Measurements from ENCODE around the gene PIGN.

The PIGN gene

DNA sequence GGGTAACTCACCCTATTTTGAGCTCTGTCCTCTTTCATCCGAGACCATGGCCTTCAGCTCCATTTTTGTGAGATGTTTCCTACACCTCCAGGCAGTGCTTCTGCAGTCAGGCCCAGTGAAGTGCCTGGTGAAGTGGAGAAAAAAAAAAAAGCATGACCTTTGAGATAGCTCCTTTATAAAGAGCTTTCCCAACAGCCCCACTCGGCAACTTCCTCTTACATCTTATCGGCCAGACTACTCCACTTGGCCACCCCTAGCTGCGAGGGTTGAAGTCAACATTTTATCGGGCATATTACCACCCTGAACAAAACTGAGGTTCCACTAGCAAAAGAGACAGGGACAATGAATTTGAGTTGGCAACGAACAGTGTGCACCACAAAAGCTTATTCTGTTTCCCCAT lies 169.2 kb downstream of the PIGN start:
- DNase-seq (ENCODE audit: extremely low spot score): no peak
- CTCF ChIA-PET: interaction anchor here (0.7 kb wide), 1 partner anchor 13 kb away, joined by 3 read pairs; no protein-coding TSS in a partner anchor
- POLR2A ChIA-PET: no interaction called here
- TF ChIP-seq NFRKB (IDR thresholded peaks at IDR 0.05) (no peak), HDGF (IDR thresholded peaks at IDR 0.05; ENCODE audit: borderline replicate concordance) (no peak), FOXM1 (IDR thresholded peaks at IDR 0.05; ENCODE audit: borderline replicate concordance) (no peak), L3MBTL2 (conservative IDR thresholded peaks at IDR 0.05) (no peak), SP1 (IDR thresholded peaks at IDR 0.05) (no peak), SUZ12 (IDR thresholded peaks at IDR 0.05) (no peak), CTBP1 (IDR thresholded peaks at IDR 0.05; ENCODE audit: borderline replicate concordance) (no peak), BHLHE40 (IDR thresholded peaks at IDR 0.05; ENCODE audit: borderline replicate concordance) (no peak), FOXK2 (IDR thresholded peaks at IDR 0.05) (no peak), TARDBP (IDR thresholded peaks at IDR 0.05) (no peak)

DNA sequence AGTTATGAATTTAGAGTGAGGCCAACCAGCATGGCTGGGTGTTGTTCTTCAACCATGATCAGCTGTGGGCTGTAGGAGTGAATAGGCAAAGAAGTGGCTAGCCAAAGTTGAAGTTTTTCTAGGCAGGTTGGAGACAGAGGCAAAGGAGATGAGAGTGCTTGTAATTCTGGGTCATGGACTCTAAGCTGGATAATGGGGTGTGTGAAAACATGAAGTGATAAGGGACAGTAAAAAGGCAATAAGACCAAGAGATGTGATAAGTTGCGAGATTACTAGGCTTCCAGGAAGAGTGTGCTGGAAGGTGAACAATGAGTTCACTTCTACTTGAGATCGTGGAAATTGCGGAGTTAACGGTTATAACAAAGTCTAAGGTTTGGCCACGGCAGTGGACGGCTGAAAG lies 175.4 kb downstream of the PIGN start:
- ChIA-PET CTCF (no interaction called here), POLR2A (no interaction called here)
- TF ChIP-seq ARNT (IDR thresholded peaks at IDR 0.05): no peak
- no peak for TF ChIP-seq FOXA1 (IDR thresholded peaks at IDR 0.05)
- TF ChIP-seq NFRKB (IDR thresholded peaks at IDR 0.05): no peak
- TF ChIP-seq TARDBP (IDR thresholded peaks at IDR 0.05): no peak
- TF ChIP-seq LEF1 (IDR thresholded peaks at IDR 0.05; ENCODE audit: borderline replicate concordance): no peak
- TF ChIP-seq FOXK2 (IDR thresholded peaks at IDR 0.05): no peak
- no peak for TF ChIP-seq L3MBTL2 (conservative IDR thresholded peaks at IDR 0.05)
- no peak for TF ChIP-seq BHLHE40 (IDR thresholded peaks at IDR 0.05; ENCODE audit: borderline replicate concordance)
- TF ChIP-seq ELF4 (IDR thresholded peaks at IDR 0.05): no peak
- no peak for TF ChIP-seq ZNF384 (IDR thresholded peaks at IDR 0.05)
- DNase-seq (ENCODE audit: extremely low spot score): no peak

DNA sequence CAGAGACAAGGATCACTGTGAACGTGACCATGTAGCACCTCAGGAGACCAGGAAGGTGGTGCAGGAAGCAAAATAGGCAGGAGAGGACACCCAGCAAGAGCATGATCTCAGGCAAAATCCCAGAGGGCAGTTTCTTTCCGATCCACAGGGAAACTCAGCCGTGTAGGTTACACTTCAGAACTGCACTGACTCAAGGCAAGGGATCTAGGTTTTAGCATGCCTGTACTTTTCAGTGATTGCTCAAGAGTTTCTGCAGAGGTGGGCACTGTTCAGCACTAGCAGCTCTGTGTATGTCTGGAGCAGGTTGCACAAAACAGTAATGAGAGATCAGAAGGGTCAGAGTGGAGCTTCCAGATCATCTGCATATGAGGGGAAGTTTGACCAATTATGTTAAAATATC lies 177.3 kb downstream of the PIGN start:
- TF ChIP-seq TARDBP (IDR thresholded peaks at IDR 0.05) (no peak), BHLHE40 (IDR thresholded peaks at IDR 0.05; ENCODE audit: borderline replicate concordance) (no peak)
- no peak for DNase-seq (ENCODE audit: extremely low spot score)
- ChIA-PET CTCF (no interaction called here), POLR2A (no interaction called here)

DNA sequence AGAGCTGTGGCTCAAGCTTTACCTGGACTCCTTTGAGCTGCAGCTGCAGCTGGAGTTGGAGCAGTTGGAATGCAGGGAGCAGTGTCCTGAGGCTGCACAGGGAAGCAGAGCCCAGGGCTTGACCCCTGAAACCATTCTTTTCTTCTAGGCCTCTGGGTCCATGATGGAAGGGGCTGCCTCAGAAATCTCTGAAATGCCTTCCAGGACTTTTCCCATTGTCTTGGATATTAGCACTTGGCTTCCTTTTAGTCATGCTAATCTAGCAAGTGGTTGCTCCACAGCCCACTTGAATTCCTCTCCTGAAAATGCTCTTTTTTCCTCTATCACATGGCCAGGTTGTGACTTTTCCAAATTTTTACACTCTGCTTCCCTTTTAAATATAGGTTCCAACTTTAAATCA lies 185.5 kb downstream of the PIGN start:
- no peak for TF ChIP-seq SP1 (IDR thresholded peaks at IDR 0.05)
- no peak for TF ChIP-seq CTBP1 (IDR thresholded peaks at IDR 0.05; ENCODE audit: borderline replicate concordance)
- TF ChIP-seq FOXA1 (IDR thresholded peaks at IDR 0.05): no peak
- TF ChIP-seq NFRKB (IDR thresholded peaks at IDR 0.05): no peak
- no peak for TF ChIP-seq SUZ12 (IDR thresholded peaks at IDR 0.05)
- no peak for TF ChIP-seq BHLHE40 (IDR thresholded peaks at IDR 0.05; ENCODE audit: borderline replicate concordance)
- no peak for TF ChIP-seq FOXK2 (IDR thresholded peaks at IDR 0.05)
- no peak for TF ChIP-seq LEF1 (IDR thresholded peaks at IDR 0.05; ENCODE audit: borderline replicate concordance)
- no peak for TF ChIP-seq TARDBP (IDR thresholded peaks at IDR 0.05)
- no peak for TF ChIP-seq HDGF (IDR thresholded peaks at IDR 0.05; ENCODE audit: borderline replicate concordance)
- TF ChIP-seq ARNT (IDR thresholded peaks at IDR 0.05): no peak
- CTCF ChIA-PET: no interaction called here
- DNase-seq (ENCODE audit: extremely low spot score): no peak

DNA sequence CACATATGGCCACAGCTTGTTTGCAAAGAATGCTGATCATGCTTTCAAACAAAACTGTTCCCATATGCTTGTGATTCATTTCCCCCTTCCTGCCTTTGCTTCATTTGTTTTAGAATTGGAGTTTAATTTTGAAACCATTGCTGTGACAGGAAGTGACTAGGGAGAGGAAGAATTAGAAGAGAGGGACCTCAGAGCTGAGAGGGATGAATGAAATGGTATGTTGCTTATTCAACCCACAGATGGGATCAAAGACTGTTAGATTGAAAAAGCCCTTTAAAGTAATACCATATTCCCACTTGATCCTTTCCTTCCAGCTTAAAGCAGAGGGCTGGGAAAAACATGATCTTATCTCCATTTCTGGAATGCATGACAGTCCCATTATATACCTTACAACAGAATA lies 187.9 kb downstream of the PIGN start:
- POLR2A ChIA-PET: no interaction called here
- no peak for DNase-seq (ENCODE audit: extremely low spot score)
- TF ChIP-seq HDGF (IDR thresholded peaks at IDR 0.05; ENCODE audit: borderline replicate concordance) (no peak), ZNF384 (IDR thresholded peaks at IDR 0.05) (no peak), FOXM1 (IDR thresholded peaks at IDR 0.05; ENCODE audit: borderline replicate concordance) (no peak), SP1 (IDR thresholded peaks at IDR 0.05) (no peak), ELF4 (IDR thresholded peaks at IDR 0.05) (no peak), ARNT (IDR thresholded peaks at IDR 0.05) (no peak), TARDBP (IDR thresholded peaks at IDR 0.05) (no peak), FOXK2 (IDR thresholded peaks at IDR 0.05) (no peak), BHLHE40 (IDR thresholded peaks at IDR 0.05; ENCODE audit: borderline replicate concordance) (no peak), SUZ12 (IDR thresholded peaks at IDR 0.05) (no peak), LEF1 (IDR thresholded peaks at IDR 0.05; ENCODE audit: borderline replicate concordance) (no peak), FOXA1 (IDR thresholded peaks at IDR 0.05) (no peak)
- TF ChIP-seq, protein P1, sequence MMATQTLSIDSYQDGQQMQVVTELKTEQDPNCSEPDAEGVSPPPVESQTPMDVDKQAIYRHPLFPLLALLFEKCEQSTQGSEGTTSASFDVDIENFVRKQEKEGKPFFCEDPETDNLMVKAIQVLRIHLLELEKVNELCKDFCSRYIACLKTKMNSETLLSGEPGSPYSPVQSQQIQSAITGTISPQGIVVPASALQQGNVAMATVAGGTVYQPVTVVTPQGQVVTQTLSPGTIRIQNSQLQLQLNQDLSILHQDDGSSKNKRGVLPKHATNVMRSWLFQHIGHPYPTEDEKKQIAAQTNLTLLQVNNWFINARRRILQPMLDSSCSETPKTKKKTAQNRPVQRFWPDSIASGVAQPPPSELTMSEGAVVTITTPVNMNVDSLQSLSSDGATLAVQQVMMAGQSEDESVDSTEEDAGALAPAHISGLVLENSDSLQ (IDR thresholded peaks at IDR 0.05): no peak
- CTCF ChIA-PET: interaction anchor here (0.5 kb wide), 1 partner anchor 60 kb away, joined by 3 read pairs; no protein-coding TSS in a partner anchor

More for the DNA sequence above, 185.5 kb downstream of the PIGN start:
- POLR2A ChIA-PET: no interaction called here

DNA sequence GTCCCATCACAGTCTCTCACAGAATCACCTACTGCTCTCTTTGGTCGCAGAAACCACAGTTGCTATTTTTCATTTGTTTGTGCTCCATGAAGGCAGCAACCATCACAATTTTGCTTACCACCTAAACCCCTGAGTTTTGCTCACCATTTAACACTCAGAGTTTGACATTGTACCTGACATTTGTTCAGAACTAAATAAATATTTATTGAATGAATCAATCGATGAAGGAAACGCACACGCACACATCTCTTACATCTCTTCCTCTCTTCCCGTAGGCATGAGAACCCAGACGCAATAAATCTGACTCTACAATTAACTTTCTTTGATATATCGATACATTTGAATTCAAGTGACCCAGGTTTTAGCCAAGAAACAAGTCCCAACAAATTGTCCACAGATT lies 188.5 kb downstream of the PIGN start:
- DNase-seq (ENCODE audit: extremely low spot score): no peak
- no peak for TF ChIP-seq LEF1 (IDR thresholded peaks at IDR 0.05; ENCODE audit: borderline replicate concordance)
- no peak for TF ChIP-seq ZNF384 (IDR thresholded peaks at IDR 0.05)
- ChIA-PET POLR2A (no interaction called here), CTCF (no interaction called here)

DNA sequence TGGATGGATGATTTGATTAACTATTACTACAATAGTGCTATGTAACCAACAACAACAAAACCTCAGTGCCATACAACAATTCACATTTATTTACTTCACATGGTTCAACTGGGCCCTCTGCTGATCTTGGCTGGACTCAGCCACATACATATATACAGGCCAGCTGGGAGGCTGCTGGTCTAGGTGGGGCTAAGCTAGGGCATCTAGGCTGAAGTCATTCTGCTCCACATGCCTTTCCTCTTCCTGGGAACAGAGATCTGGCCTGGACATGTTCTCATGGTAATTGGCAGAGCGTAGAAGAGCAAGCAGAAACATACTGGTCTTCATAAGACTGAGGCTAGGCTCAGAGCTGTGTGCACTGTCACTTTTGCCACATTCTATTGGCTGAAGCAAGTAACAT lies 191.2 kb downstream of the PIGN start:
- CTCF ChIA-PET: no interaction called here
- no peak for TF ChIP-seq NFRKB (IDR thresholded peaks at IDR 0.05)
- no peak for DNase-seq (ENCODE audit: extremely low spot score)
- POLR2A ChIA-PET: no interaction called here

DNA sequence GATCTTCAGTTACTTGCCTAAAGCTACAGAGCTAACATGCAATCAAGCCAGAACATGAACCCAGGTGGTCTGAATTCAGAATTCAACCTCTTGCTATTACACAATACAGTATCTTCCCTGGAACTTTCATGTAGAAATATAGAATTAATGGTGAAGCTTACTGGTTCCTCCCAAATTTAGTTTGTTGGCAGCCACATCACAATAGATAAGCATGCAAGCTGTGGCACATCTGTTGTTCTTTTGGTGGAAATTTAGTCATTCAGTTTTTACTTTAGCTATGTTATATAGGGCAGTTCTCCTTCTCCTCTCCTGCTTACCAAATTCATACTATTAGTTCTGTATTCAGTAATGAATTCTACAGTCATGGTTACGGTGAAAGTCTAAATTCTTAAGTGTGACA lies 193.0 kb downstream of the PIGN start:
- TF ChIP-seq ELF4 (IDR thresholded peaks at IDR 0.05): no peak
- no peak for TF ChIP-seq CTBP1 (IDR thresholded peaks at IDR 0.05; ENCODE audit: borderline replicate concordance)
- TF ChIP-seq ZNF384 (IDR thresholded peaks at IDR 0.05): no peak
- TF ChIP-seq SUZ12 (IDR thresholded peaks at IDR 0.05): no peak
- TF ChIP-seq HDGF (IDR thresholded peaks at IDR 0.05; ENCODE audit: borderline replicate concordance): no peak
- no peak for TF ChIP-seq BHLHE40 (IDR thresholded peaks at IDR 0.05; ENCODE audit: borderline replicate concordance)
- TF ChIP-seq LEF1 (IDR thresholded peaks at IDR 0.05; ENCODE audit: borderline replicate concordance): no peak
- TF ChIP-seq, protein P1 (IDR thresholded peaks at IDR 0.05): no peak
- no peak for TF ChIP-seq ARNT (IDR thresholded peaks at IDR 0.05)
- TF ChIP-seq NFRKB (IDR thresholded peaks at IDR 0.05): no peak
- no peak for TF ChIP-seq TARDBP (IDR thresholded peaks at IDR 0.05)
- no peak for TF ChIP-seq FOXM1 (IDR thresholded peaks at IDR 0.05; ENCODE audit: borderline replicate concordance)
- TF ChIP-seq FOXA1 (IDR thresholded peaks at IDR 0.05): no peak
- TF ChIP-seq FOXK2 (IDR thresholded peaks at IDR 0.05): no peak
- TF ChIP-seq L3MBTL2 (conservative IDR thresholded peaks at IDR 0.05): no peak
- TF ChIP-seq SP1 (IDR thresholded peaks at IDR 0.05): no peak
- ChIA-PET CTCF (no interaction called here), POLR2A (no interaction called here)
- no peak for DNase-seq (ENCODE audit: extremely low spot score)
